Measurements from ENCODE around the gene RPL26.
"Not testable (repeated sequence)": the region's sequence is repeated elsewhere in the genome, so short reads cannot be mapped to it uniquely, and the experiment has no call there.

Gene RPL26

GRCh38 chr17:8376271-8377067, 6.5 kb downstream of the RPL26 start, which contains the start of gene KRABD2:
KRABD2 (minus strand) TSS chr17:8376704.
- H3K4me1 ChIP-seq (ENCODE audit: insufficient read depth, poor library complexity, severe bottlenecking) = peaks cover 9% of the 10 kb centered on the region
- H3K36me3 ChIP-seq (ENCODE audit: low read depth) = peaks cover 47% of the 10 kb centered on the region
- DNase-seq (ENCODE audit: low spot score) (peak; percentile 94), ATAC-seq (ENCODE audit: low read depth) (peak; percentile 93)
- peak within 1 kb of the TSS; percentile 44 for H3K4me3 ChIP-seq (ENCODE audit: severe bottlenecking)
- no peaks in the 10 kb centered on the region for H3K27me3 ChIP-seq (ENCODE audit: insufficient read depth, poor library complexity, severe bottlenecking)
- no peaks in the 10 kb centered on the region for H3K9me3 ChIP-seq (ENCODE audit: severe bottlenecking)
- peak within 1 kb of the TSS; percentile 89 for H3K27ac ChIP-seq (ENCODE audit: poor library complexity, severe bottlenecking)
- TF ChIP-seq CTCF (IDR thresholded peaks at IDR 0.05; ENCODE audit: poor library complexity, severe bottlenecking) = peak; percentile 52

DNA sequence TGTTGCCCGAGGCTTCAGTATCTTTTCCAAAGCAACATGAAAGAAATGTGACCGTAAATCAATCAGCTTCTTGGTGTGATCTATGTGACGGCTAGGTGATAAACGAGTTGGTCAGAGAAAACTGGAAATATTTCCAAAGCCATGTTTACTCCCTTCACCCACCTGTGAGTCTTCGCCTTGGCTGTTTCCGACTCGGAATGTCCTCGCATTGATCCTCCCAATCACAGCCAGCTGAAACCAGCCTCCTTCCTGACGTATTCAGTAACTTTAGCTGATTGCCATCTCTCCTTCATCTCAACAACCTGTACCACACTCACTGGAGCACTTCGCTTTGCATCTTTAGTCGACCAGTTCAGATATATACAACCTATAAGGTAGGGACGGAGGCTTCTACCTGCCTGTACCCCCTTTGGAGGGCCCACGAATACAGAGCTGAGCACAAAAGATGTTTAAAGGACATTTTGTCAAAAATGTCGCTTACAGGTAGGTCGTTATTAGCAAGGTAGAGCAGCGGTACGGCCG, 7.2 kb downstream of the RPL26 start:
- Histone ChIP-seq H3K36me3 (ENCODE audit: low read depth) (peaks cover 40% of the 10 kb centered on the region), H3K4me1 (ENCODE audit: insufficient read depth, poor library complexity, severe bottlenecking) (peaks cover 4% of the 10 kb centered on the region), H3K4me3 (ENCODE audit: severe bottlenecking) (peak overlapping the region; percentile 44), H3K27ac (ENCODE audit: poor library complexity, severe bottlenecking) (peak overlapping the region; percentile 89), H3K9me3 (ENCODE audit: severe bottlenecking) (no peaks in the 10 kb centered on the region), H3K27me3 (ENCODE audit: insufficient read depth, poor library complexity, severe bottlenecking) (no peaks in the 10 kb centered on the region)
- DNase-seq (ENCODE audit: low spot score) = no peak
- TF ChIP-seq CTCF (IDR thresholded peaks at IDR 0.05; ENCODE audit: poor library complexity, severe bottlenecking) = no peak
- peak; percentile 32 for ATAC-seq (ENCODE audit: low read depth)

DNA sequence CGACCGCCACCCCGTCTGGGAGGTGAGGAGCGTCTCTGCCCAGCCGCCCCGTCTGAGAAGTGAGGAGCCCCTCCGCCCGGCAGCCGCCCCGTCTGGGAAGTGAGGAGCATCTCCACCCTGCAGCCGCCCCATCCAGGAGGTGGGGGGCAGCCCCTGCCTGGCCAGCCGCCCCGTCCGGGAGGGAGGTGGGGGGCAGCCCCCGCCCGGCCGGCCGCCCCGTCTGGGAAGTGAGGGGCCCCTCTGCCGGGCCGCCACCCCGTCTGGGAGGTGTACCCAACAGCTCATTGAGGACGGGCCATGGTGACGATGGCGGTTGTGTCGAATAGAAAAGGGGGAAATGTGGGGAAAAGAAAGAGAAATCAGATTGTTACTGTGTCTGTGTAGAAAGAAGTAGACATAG, 9.1 kb downstream of the RPL26 start:
- not testable (repeated sequence) for DNase-seq (ENCODE audit: low spot score); H3K4me3 ChIP-seq (ENCODE audit: severe bottlenecking); H3K27ac ChIP-seq (ENCODE audit: poor library complexity, severe bottlenecking); H3K4me1 ChIP-seq (ENCODE audit: insufficient read depth, poor library complexity, severe bottlenecking); ATAC-seq (ENCODE audit: low read depth); H3K27me3 ChIP-seq (ENCODE audit: insufficient read depth, poor library complexity, severe bottlenecking); H3K9me3 ChIP-seq (ENCODE audit: severe bottlenecking)
- H3K36me3 ChIP-seq (ENCODE audit: low read depth) = peaks cover 33% of the 10 kb centered on the region

DNA sequence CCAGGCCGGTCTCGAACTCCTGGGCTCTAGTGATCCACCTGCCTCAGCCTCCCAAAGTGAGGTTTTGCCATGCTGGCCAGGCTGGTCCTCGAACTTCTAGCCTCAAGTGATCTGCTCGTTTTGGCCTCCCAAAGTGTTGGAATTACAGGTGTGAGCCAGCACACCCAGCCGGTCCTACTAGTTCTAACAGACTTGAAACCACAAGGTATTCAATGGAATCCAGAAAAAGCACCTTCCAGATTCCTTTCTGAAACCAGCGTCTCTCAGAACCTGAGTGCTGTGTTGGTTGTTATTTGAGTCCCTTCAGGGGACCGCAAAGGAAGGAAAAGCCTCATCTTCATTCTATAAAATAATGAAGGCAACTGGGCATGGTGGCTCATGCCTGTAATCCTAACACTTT, 10.6 kb downstream of the RPL26 start:
- ATAC-seq (ENCODE audit: low read depth) (no peak), DNase-seq (ENCODE audit: low spot score) (no peak)
- H3K9me3 ChIP-seq (ENCODE audit: severe bottlenecking) = no peaks in the 10 kb centered on the region
- H3K36me3 ChIP-seq (ENCODE audit: low read depth) = peaks cover 18% of the 10 kb centered on the region
- no peaks in the 10 kb centered on the region for H3K4me1 ChIP-seq (ENCODE audit: insufficient read depth, poor library complexity, severe bottlenecking)
- no peak for TF ChIP-seq CTCF (IDR thresholded peaks at IDR 0.05; ENCODE audit: poor library complexity, severe bottlenecking)
- no peak overlapping the region for H3K4me3 ChIP-seq (ENCODE audit: severe bottlenecking)
- H3K27me3 ChIP-seq (ENCODE audit: insufficient read depth, poor library complexity, severe bottlenecking) = no peaks in the 10 kb centered on the region
- no peak overlapping the region for H3K27ac ChIP-seq (ENCODE audit: poor library complexity, severe bottlenecking)

DNA sequence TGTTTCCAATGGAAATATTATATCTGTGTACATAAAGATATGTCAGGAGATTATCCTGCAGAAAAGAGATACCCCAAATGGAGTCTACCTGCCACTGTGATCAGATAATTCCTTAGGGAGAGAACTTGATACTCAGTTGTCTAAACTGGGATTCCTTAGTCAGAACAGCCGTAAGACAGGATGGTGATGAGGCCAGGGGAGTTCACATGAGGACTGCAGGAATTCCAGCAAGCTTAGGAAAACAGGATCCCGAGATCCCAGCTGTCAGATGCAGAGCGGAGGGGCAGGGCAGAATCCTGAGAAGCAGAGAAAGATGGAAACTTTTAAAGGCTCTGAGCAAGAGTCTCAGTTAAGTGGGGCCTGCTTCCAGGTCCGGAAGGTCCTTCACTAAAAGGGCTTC, 11.2 kb downstream of the RPL26 start:
- no peaks in the 10 kb centered on the region for H3K9me3 ChIP-seq (ENCODE audit: severe bottlenecking)
- H3K27me3 ChIP-seq (ENCODE audit: insufficient read depth, poor library complexity, severe bottlenecking) = no peaks in the 10 kb centered on the region
- DNase-seq (ENCODE audit: low spot score) (no peak), ATAC-seq (ENCODE audit: low read depth) (no peak)
- H3K27ac ChIP-seq (ENCODE audit: poor library complexity, severe bottlenecking) = no peak overlapping the region
- H3K36me3 ChIP-seq (ENCODE audit: low read depth) = peaks cover 12% of the 10 kb centered on the region
- peaks cover under 1% of the 10 kb centered on the region for H3K4me1 ChIP-seq (ENCODE audit: insufficient read depth, poor library complexity, severe bottlenecking)
- no peak for TF ChIP-seq CTCF (IDR thresholded peaks at IDR 0.05; ENCODE audit: poor library complexity, severe bottlenecking)
- no peak overlapping the region for H3K4me3 ChIP-seq (ENCODE audit: severe bottlenecking)

All from RWPE2 (cell line).